HG02571 (cell line): ENCODE results near the gene PLA2G4D.

Experiments used
- ATAC-seq: cut with Tn5 transposase; IDR thresholded peaks from one replicate; pipeline ENCODE4 v1.9.1; 2021; ENCODE audit warnings: mild to moderate bottlenecking, moderate library complexity; ENCODE audit not compliant: unreplicated experiment

Gene PLA2G4D

GRCh38 chr15:42094512-42094963 lies at the start of gene PLA2G4D:
PLA2G4D (minus strand) TSS chr15:42094562; CDS start chr15:42094459, 103 bp downstream.
- no peak for ATAC-seq

- no peak for ATAC-seq
Observed at GRCh38 chr15:42143356-42143755, 49.0 kb upstream of the PLA2G4D start.

DNA sequence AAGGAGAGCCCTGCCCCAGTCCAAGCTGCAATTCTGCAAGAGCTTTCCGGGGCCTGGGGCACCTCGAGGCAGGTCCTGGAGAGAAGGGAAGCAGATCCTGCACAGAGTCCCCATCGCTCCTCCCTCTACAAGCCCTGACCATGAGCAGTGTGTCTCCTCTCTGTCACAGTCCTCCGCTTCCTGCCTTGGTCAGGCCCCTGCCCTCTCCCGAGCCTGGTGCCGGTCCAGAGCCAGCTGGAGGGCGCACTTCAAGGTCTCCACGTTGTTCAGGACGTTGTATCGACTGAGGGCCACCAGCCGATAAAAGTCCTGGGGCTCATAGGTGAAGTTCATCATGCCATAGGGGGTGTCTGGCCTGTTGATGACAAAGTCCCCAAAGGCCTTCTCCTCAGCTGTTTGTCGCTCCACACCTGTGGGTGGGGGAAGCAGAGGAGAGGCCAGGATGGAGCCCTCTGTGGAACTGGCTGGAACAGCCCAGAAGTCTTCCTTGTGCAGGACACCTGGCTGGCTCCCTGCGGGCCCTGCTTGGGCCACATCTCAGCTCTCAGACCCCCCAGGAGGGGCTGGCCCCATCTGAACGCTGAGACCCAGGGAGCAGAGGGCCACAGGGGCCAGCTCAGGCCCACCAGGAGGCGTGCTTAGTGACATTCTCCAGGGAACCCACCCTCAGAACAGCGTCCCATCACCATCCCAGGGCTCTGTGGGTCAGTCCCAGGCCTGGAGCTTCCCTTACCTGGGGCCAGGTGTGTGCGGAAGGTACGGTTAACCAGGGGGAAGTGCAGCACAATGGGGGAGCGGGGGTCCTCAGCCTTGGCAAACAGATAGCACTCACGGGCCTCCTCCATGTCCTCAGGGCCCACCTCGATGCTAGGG lies 47.7 kb upstream of the PLA2G4D start:
- no peak for ATAC-seq

GRCh38 chr15:42141246-42141645 lies 46.9 kb upstream of the PLA2G4D start:
- ATAC-seq, result no peak

DNA sequence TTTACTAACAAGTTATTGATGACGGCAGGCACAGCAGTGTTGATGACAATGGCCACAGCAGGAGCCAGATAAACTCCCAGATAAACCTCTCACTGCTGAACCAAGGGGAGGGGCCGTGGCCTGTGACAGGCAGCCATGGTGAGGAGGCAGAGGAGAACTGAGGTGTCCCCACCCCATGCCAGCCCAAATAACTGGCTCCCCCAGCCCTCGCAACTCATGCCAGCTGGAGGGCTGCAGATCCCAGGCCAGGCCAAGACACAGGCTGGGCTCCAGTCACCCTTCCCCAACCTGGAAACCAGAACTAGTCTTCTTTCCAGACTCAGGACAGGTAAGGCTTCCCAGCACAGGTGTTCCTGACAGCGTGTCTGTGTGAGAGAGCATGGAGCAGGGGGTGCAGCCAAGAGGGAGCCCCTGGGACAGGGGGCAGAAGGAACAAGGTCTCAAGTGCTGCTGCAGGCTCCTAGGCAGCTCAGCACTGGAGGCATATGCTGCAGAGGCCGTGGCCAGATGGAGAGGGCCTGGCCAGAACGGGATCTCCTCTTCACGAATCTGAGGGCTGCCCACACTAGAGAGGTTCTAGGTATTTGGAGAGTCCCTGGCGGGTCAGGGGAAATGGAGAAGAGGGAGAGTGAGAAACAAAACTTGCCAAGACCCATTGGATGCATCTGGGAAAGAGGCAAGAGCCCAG lies 46.2 kb upstream of the PLA2G4D start:
- ATAC-seq, result no peak

DNA sequence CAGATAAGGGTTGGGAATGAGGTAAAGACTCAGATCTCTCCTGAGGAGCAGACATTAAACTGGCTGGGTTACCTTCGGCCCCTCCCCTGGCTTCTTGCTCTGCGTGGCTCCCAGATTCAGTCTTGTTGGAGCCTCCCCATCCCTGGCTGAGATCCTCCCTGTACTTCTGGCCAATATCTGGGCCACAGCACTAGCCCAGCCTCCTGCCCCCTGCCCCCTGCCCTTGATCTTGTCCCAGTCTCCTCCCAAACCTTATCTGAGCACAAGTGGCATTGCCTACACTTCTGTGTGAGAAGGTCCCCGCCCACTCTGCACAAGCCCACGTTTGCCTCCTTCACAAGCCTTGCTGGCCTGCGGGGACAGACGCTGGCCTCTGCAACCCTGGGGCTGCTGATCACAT lies 45.2 kb upstream of the PLA2G4D start:
- no peak for ATAC-seq

DNA sequence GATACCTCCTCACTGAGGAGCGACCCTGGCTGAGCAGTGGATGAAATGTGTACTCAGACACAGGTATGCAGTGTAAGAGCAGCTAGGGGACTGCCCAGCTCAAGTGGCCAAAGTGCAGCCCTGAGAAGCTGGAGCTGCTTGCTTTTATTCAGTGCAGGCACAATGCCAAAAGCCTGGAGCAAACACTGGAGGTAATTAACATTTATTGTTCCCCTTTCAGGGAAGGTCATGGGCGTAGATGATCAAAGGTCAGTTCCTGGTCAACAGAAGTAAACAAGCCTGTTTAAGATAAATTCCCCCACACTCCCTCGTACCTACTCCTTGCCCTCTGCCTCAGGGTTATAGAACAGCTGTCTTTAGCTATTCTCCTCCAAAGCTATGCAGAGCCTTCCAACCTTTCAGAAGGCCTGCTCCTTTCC lies 44.6 kb upstream of the PLA2G4D start:
- ATAC-seq, result no peak

- ATAC-seq, result no peak
Observed at GRCh38 chr15:42138411-42138810, 44.0 kb upstream of the PLA2G4D start.

DNA sequence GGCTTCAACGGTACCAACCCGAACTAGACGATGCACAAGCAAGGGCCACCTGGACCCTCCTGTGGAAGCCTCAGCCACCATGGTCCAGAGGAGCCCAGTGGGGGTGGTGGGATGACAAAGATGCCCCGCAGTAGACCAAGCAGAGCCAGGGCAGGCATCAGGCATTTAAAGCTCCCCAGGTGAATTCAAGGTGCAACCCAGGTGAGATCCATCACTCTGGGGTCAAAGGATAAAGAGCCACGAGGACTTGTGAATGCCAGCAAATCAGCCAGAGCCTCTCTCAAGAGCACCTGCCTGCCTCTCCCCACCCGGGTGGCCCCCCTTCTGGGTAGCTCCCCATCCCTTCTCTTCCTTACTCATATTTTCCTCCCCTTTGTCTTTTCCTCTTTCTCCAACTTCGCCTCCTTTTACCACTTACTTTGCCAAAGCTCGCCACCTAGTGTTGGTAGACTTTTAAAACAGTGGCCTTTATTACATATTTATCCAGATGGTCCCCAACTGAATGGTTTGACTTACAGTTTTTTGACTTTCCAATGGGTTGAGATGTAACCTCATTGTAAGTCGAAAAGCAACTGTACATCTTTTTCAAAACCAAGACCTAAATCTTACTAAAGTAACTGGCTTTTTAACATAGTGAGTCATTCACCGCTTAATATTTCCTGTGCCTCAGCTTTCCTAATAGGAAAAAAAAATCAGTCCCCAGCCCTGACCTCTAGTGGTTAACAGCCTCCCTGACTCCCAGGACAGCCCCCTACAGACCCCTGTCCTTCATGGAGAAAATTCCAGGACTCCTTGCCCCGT lies 43.3 kb upstream of the PLA2G4D start:
- ATAC-seq, result no peak

DNA sequence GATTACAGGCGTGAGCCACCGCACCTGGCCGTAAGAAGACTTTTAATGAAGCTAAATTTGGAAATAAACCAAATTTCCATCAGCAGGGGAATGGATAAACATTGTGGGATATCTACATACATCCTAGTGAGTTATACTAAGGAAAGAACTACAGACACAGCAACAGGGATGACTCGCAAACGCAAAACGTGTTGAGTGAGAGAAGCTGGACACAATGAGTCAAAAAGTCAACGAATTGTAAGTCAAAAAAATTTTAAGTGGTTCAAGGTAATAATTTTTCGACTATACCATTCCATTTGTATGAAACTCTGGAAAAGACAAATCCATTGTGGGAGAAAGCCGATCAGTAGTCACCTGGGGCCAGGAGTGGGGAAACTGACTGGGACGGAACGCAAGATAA lies 42.2 kb upstream of the PLA2G4D start:
- no peak for ATAC-seq

DNA sequence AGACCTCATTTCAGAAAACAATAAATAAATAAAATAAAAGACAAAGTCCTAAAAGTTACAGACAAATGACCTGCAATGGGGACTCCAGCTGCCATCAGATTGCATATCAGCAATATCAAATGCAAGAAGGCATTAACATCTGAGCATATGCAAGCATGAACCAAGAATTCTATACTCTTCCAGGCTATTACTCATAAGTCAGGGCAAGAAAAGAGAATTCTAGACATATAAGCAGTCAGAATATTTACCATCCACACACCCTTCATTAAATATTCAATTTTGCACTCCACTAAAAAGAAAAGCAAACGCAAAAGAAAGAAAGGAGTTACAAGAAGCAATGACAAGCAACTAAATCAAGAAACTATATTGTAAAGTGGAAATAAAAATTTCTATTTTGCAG lies 41.0 kb upstream of the PLA2G4D start:
- ATAC-seq, result no peak

DNA sequence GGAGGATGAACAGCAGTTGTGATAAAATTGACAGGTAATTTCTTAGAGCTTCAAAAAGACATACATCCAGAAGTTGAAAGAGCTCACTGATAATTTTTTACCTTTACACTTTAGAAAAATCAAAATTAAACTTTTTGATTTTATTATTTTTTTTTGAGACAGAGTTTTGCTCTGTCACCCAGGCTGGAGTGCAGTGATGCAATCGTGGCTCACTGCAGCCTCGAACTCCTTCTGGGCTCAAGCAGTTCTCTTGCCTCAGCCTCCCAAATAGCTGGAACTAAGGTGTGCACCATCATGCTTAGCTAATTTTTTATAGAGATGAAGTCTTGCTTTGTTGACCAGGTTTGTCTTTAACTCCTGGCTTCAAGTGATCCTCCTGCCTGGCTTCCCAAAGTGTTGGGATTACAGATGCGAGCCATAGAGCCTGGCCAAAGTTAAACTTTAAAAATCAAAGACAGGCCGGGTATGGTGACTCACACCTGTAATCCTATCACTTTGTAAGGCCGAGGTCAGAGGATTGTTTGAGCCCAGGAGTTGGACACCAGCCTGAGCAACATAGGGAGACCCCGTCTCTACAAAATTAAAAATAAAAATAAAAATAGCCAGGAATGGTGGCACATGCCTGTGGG lies 40.4 kb upstream of the PLA2G4D start:
- no peak for ATAC-seq

GRCh38 chr15:42133886-42134502 lies 39.6 kb upstream of the PLA2G4D start:
- ATAC-seq, result no peak

DNA sequence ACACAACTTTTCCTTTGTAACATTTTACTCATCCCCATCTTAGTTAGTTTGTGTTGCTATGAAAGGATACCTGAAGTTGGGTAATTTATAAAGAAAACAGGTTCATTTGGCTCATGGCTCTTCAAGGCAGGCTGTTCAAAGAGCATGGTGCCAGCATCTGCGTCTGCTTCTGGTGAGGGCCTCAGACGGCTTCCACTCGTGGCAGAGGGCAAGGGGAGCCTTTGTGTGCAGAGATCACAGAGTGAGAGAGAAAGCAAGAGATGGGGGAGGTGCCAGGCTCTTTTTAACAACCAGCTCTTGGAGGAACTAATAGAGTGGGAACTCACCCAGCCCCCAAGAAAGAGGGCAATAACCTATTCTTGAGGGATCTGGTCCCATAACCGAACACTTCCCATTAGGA lies 39.0 kb upstream of the PLA2G4D start:
- ATAC-seq, result no peak

DNA sequence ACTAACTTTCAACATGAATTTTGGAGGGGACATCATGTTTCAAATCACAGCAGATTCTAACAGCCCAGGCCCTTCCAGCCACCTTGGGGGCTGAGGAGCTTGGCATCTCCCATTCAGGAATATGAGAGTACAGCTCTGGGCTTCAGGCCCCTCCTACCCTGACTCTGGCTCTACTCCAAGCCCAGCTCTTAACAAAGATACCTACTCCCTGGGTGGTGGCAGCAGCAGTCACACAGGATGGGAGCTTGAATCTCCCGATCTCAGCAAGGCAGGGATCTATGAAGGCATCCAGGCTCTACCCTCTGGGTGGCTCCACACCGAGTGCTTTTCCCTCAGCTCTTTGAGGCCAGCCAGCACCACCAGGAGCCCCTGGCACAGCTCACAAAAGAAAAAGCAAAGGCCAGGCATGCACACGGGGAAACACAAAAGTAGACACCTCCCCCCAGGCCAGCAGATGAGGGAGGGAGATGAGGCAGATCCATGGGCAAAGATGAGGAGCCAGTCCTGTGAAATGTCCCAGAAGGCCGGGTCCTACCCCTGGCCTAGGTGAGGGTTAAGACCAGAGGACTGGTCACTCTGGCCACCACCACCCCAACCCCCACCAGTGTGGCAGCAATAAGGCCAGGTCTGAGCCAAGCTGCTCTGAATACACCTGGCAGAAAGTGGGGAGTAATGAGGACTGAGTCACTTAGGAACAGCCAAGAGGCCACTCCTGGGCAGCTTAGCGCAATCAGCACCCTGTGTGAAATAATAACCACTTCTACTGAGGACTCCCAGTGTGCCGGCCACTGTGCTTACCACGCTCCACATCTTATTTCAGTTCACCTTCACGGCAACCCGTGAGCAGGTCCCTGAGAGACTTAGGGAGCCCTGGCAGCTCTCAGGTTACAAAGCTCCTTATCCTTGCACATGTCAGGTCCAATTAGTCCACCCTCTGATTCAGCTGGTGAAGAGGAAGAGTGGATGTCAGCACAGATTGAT lies 37.8 kb upstream of the PLA2G4D start:
- no peak for ATAC-seq

- ATAC-seq, result no peak
Observed at GRCh38 chr15:42131006-42131405, 36.6 kb upstream of the PLA2G4D start.

GRCh38 chr15:42130246-42130986 lies 36.1 kb upstream of the PLA2G4D start:
- no peak for ATAC-seq

DNA sequence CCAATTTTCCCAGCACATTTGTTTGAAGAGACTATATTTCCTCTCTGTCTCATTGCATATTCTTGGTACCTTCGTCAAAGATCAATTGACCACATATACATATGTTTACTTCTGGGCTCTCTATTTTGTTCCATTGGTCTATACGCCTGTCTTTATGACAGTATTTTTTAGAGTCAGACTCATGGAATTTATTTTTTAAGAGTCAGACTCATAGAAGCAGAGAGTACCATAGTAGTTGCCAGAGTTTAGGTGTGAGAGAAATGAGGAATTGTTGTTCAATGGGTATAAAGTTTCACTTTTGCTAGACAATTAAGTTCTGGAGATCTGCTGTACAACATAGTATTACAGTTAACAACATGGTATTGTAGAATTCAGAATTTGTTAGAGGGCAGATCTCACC lies 35.0 kb upstream of the PLA2G4D start:
- no peak for ATAC-seq

DNA sequence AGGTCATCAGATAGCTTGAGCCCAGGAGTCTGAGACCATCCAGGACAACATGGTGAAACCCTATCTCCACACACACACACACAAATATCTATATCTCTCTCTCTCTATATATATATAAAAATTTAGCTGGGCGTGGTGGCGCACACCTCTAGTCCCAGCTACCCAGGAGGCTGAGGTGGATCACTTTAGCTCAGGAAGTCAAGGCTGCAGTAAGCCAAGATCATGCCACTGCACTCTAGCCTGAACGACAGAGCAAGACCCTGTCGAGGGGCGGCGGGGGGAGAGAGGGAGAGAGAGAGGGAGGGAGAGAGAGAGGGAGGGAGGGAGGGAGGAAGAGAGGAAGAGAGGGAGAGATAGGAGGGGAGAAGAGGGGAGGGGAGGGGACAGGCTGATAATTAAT lies 34.1 kb upstream of the PLA2G4D start:
- no peak for ATAC-seq
